PC-3 (cell line): ENCODE measurements around the gene TPH1. TPM values are rescaled to one million over a fixed set of nuclear protein-coding genes. Genes with fewer than 3 reads are reported as not detected.
A peak's percentile ranks its signal among the peaks of the same experiment; 100 is the strongest.

Experiments used
- ATAC-seq: fragments of 200-7000 bp; cut with Tn5 transposase; 2 replicates; pipeline ENCODE4 v1.9.1; 2020; ENCODE audit warnings: mild to moderate bottlenecking, moderate library complexity
- BruUV-seq: library from RNA; stranded (reverse); fragments of 400-500 nt; replicated peaks from 2 replicates; lab custom pipeline; 2021; lab: Mats Ljungman, UMichigan
- CTCF ChIA-PET: fragments of 300-600 bp; sonication (Branson Sonifier 250); formaldehyde crosslinking; loops from one replicate; lab custom pipeline; 2022; ENCODE audit warnings: antibody characterized with exemption; lab: Charles Lee
- POLR2A ChIA-PET: fragments of 300-600 bp; sonication (Branson Sonifier 250); formaldehyde crosslinking; loops from one replicate; lab custom pipeline; 2022; ENCODE audit warnings: antibody characterized with exemption; ENCODE audit not compliant: unreplicated experiment; lab: Charles Lee
- DNase-seq: peaks from one replicate; pipeline ENCODE4 v3.0.0-alpha.2; 2015
- H2AFZ ChIP-seq: fragments of 300-600 bp; sonication (generic); 2 replicates; pipeline ENCODE4 v1.6.0; 2016; ENCODE audit warnings: antibody characterized with exemption, low read length
- H3F3A ChIP-seq: fragments of 300-600 bp; sonication (generic); one replicate; pipeline ENCODE4 v1.6.0; 2017; ENCODE audit warnings: antibody characterized with exemption, low read length, control low read depth, mild to moderate bottlenecking; ENCODE audit not compliant: unreplicated experiment
- H3K27ac ChIP-seq: fragments of 300-600 bp; sonication (generic); 2 replicates; pipeline ENCODE4 v1.5.1; 2016; ENCODE audit warnings: mild to moderate bottlenecking, low read length
- H3K27me3 ChIP-seq: fragments of 300-600 bp; sonication (generic); 2 replicates; pipeline ENCODE4 v1.6.1; 2016; ENCODE audit warnings: low read length, mixed read lengths
- H3K36me3 ChIP-seq: fragments of 300-600 bp; sonication (generic); 2 replicates; pipeline ENCODE4 v1.6.1; 2016; ENCODE audit warnings: low read depth, mixed run types, low read length, mixed read lengths
- H3K4me1 ChIP-seq: fragments of 300-600 bp; sonication (generic); 2 replicates; pipeline ENCODE4 v1.5.1; 2016; ENCODE audit warnings: low read length; ENCODE audit not compliant: insufficient read depth
- H3K4me2 ChIP-seq: fragments of 300-600 bp; sonication (generic); 2 replicates; pipeline ENCODE4 v1.6.0; 2016; ENCODE audit warnings: low read length
- H3K4me3 ChIP-seq: fragments of 300-600 bp; sonication (generic); 2 replicates; pipeline ENCODE4 v1.5.1; 2016; ENCODE audit warnings: mild to moderate bottlenecking, low read length, mixed read lengths
- H3K79me2 ChIP-seq: fragments of 300-600 bp; sonication (generic); 2 replicates; pipeline ENCODE4 v1.6.1; 2017; ENCODE audit warnings: low read length, mixed read lengths
- H3K9ac ChIP-seq: fragments of 300-600 bp; sonication (generic); 2 replicates; pipeline ENCODE4 v1.6.0; 2016; ENCODE audit warnings: mild to moderate bottlenecking, low read length
- H3K9me2 ChIP-seq: fragments of 300-600 bp; sonication (generic); replicated peaks from 2 replicates; pipeline ENCODE4 v1.6.1; 2016; ENCODE audit warnings: mixed run types, low read length, mixed read lengths
- H3K9me3 ChIP-seq: fragments of 300-600 bp; sonication (generic); 2 replicates; pipeline ENCODE4 v1.6.1; 2016; ENCODE audit warnings: low read length, mixed read lengths
- H4K20me1 ChIP-seq: fragments of 300-600 bp; sonication (generic); 2 replicates; pipeline ENCODE4 v1.6.1; 2016; ENCODE audit warnings: low read length, mixed read lengths
- EZH2 ChIP-seq: fragments of 300-600 bp; sonication (generic); IDR thresholded peaks from one replicate; pipeline ENCODE4 v1.6.1; 2017; ENCODE audit warnings: antibody characterized with exemption, mild to moderate bottlenecking, low read length; ENCODE audit not compliant: unreplicated experiment
- EZH2phosphoT487 ChIP-seq: fragments of 300-600 bp; sonication (generic); IDR thresholded peaks from 2 replicates; pipeline ENCODE4 v1.6.1; 2018; ENCODE audit warnings: mild to moderate bottlenecking, antibody characterized with exemption, low read length, borderline replicate concordance
- intact Hi-C: fragments of 100-400 bp; cut with micrococcal nuclease; formaldehyde crosslinking; loops from 2 replicates; pipeline ENCODE4 v1.9.0; 2023
- total RNA-seq: library from RNA; depleted of rRNA; stranded (reverse); fragments of >200 nt; gene quantifications from 2 replicates; pipeline ENCODE4 v1.2.3, GENCODE V29; 2014
- TF ChIP-seq, protein P1 (sequence below): fragments of 300-600 bp; sonication (generic); conservative IDR thresholded peaks from 2 replicates; pipeline ENCODE4 v1.5.1; 2017; ENCODE audit warnings: antibody characterized with exemption, low read depth, mild to moderate bottlenecking, low read length

The TPH1 gene
- total RNA-seq, 1 experiment from 2014 or later = 0.07 TPM

DNA sequence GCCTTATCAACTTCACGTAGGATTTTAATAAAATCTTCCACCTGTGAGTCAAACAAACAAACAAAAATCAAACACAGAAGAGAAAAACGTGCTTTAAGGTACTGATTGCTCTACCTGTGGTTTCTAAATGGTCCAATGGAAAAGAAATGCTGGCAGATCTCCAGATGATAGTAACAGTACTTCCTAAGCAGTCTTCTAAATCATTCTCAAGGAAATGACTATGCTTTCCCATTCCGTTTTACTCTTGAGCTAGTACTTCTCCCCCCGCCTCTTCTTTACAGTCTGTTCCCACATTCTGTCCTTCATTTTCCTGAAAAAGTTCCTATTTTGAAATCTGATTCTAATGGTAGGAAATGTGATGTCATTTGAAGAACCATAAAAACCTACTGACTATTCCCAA lies 34.4 kb upstream of the TPH1 start:
- POLR2A ChIA-PET = no interaction called here
- Histone ChIP-seq H3K9me3 (no peaks in the 10 kb centered on the region), H2AFZ (no peak overlapping the region), H3K4me1 (peaks cover under 1% of the 10 kb centered on the region; the same call in 1 of the 2 replicates), H3K27me3 (no peaks in the 10 kb centered on the region), H3F3A (no peaks in the 10 kb centered on the region), H3K9ac (no peak overlapping the region), H3K4me2 (no peak overlapping the region), H3K4me3 (no peak overlapping the region), H3K9me2 (no peaks in the 10 kb centered on the region), H4K20me1 (no peaks in the 10 kb centered on the region), H3K36me3 (peaks cover 23% of the 10 kb centered on the region), H3K27ac (no peak overlapping the region), H3K79me2 (no peaks in the 10 kb centered on the region)
- no TSS peak for BruUV-seq
- CTCF ChIA-PET = no interaction called here
- intact Hi-C loops = loop anchor here (5.0 kb wide), 1 partner anchor 88 kb away; no protein-coding TSS in a partner anchor
- peak; percentile 42 for DNase-seq
- no peak for TF ChIP-seq EZH2phosphoT487
- TF ChIP-seq EZH2 = no peak
- peak; percentile 27; the same call in 1 of the 2 replicates for ATAC-seq

DNA sequence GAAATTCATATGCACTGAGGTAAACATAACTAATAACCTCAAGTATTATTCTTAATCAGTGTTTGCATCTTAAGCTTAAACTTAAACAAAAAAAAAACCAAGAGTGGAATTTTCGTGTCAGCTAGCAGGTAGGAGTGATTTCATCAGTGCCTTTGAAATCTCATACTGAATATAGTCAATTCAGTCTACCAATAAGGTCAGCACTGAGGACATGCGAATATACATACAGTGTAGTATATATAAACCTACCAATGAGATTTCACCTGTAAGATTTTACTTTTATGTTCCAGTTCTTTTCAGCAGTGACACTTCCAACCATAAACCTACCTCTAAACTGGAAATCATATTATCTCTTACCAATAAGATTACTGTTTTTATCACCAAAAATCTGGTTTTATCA lies 32.8 kb upstream of the TPH1 start:
- BruUV-seq = no TSS peak
- ATAC-seq = no peak

GRCh38 chr11:18075444-18075843 lies 29.4 kb upstream of the TPH1 start:
- BruUV-seq = no TSS peak
- Histone ChIP-seq H3K4me2 (no peak overlapping the region), H4K20me1 (no peaks in the 10 kb centered on the region), H3K79me2 (no peaks in the 10 kb centered on the region), H3K27ac (no peak overlapping the region), H3K9me2 (no peaks in the 10 kb centered on the region), H3K9me3 (no peaks in the 10 kb centered on the region), H3K9ac (no peak overlapping the region), H2AFZ (no peak overlapping the region), H3F3A (no peaks in the 10 kb centered on the region), H3K36me3 (peaks cover 5% of the 10 kb centered on the region; the same call in 1 of the 2 replicates), H3K27me3 (no peaks in the 10 kb centered on the region), H3K4me3 (no peak overlapping the region), H3K4me1 (peaks cover 17% of the 10 kb centered on the region)
- no peak for DNase-seq
- intact Hi-C loops = no loop called here
- no peak for ATAC-seq
- TF ChIP-seq, protein P1, sequence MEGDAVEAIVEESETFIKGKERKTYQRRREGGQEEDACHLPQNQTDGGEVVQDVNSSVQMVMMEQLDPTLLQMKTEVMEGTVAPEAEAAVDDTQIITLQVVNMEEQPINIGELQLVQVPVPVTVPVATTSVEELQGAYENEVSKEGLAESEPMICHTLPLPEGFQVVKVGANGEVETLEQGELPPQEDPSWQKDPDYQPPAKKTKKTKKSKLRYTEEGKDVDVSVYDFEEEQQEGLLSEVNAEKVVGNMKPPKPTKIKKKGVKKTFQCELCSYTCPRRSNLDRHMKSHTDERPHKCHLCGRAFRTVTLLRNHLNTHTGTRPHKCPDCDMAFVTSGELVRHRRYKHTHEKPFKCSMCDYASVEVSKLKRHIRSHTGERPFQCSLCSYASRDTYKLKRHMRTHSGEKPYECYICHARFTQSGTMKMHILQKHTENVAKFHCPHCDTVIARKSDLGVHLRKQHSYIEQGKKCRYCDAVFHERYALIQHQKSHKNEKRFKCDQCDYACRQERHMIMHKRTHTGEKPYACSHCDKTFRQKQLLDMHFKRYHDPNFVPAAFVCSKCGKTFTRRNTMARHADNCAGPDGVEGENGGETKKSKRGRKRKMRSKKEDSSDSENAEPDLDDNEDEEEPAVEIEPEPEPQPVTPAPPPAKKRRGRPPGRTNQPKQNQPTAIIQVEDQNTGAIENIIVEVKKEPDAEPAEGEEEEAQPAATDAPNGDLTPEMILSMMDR = no peak
- TF ChIP-seq EZH2 (no peak), EZH2phosphoT487 (no peak)
- ChIA-PET POLR2A (no interaction called here), CTCF (no interaction called here)

More for the DNA sequence above, 32.8 kb upstream of the TPH1 start:
- POLR2A ChIA-PET = no interaction called here
- CTCF ChIA-PET = no interaction called here
- intact Hi-C loops = no loop called here
- no peaks in the 10 kb centered on the region for H3K9me2 ChIP-seq
- no peaks in the 10 kb centered on the region for H3K27me3 ChIP-seq
- H3F3A ChIP-seq = no peaks in the 10 kb centered on the region
- no peak overlapping the region for H3K9ac ChIP-seq
- TF ChIP-seq EZH2 (no peak), EZH2phosphoT487 (no peak)
- TF ChIP-seq, protein P1 = no peak
- H2AFZ ChIP-seq = no peak overlapping the region
- no peaks in the 10 kb centered on the region for H3K79me2 ChIP-seq
- H3K9me3 ChIP-seq = no peaks in the 10 kb centered on the region
- peaks cover 16% of the 10 kb centered on the region for H3K4me1 ChIP-seq
- H3K4me3 ChIP-seq = no peak overlapping the region
- H3K4me2 ChIP-seq = no peak overlapping the region
- H3K27ac ChIP-seq = no peak overlapping the region
- peaks cover 23% of the 10 kb centered on the region for H3K36me3 ChIP-seq
- H4K20me1 ChIP-seq = no peaks in the 10 kb centered on the region
- no peak for DNase-seq
